Stimulated activated CD8-positive, alpha-beta memory T cell treated with anti-CD3 and anti-CD28 coated beads, Interleukin-15, amount 100 ng/mL, for 4 hours (primary cell): ENCODE data around the gene SPDYE3.
A peak's percentile ranks its signal among the peaks of the same experiment; 100 is the strongest.
"Not testable (repeated sequence)": the region's sequence is repeated elsewhere in the genome, so short reads cannot be mapped to it uniquely, and the experiment has no call there.

Experiments
- DNase-seq, 2 donors: peaks; one replicate each; pipeline ENCODE4 v3.0.0-alpha.2; 2020; ENCODE audit warnings: low read depth in 2 of 2

SPDYE3 gene

GRCh38 chr7:100307402-100307801, at the start of gene SPDYE3:
Gene SPDYE3 (plus strand): TSS chr7:100307702. CDS start chr7:100307886, 184 bp downstream.
- not testable (repeated sequence) for DNase-seq

- DNase-seq, result not testable (repeated sequence)
Measured at GRCh38 chr7:100259984-100260383, 47.5 kb upstream of the SPDYE3 start.

GRCh38 chr7:100262896-100263295, 44.6 kb upstream of the SPDYE3 start:
- not testable (repeated sequence) for DNase-seq

- not testable (repeated sequence) for DNase-seq
Measured at GRCh38 chr7:100264223-100264622, 43.3 kb upstream of the SPDYE3 start.

- DNase-seq, result not testable (repeated sequence)
Measured at GRCh38 chr7:100264669-100265165, 42.8 kb upstream of the SPDYE3 start.

GRCh38 chr7:100265851-100266250, 41.7 kb upstream of the SPDYE3 start:
- DNase-seq, result not testable (repeated sequence)

- no peak for DNase-seq
Measured at GRCh38 chr7:100266576-100267354, 40.7 kb upstream of the SPDYE3 start.

- no peak for DNase-seq
Measured at GRCh38 chr7:100267648-100268047, 39.9 kb upstream of the SPDYE3 start.

GRCh38 chr7:100268882-100269281, 38.6 kb upstream of the SPDYE3 start:
- not testable (repeated sequence) for DNase-seq

- not testable (repeated sequence) for DNase-seq
Measured at GRCh38 chr7:100269306-100270045, 38.0 kb upstream of the SPDYE3 start.

- not testable (repeated sequence) for DNase-seq
Measured at GRCh38 chr7:100270046-100270918, 37.2 kb upstream of the SPDYE3 start.

- peak; percentile 2 to 4 for DNase-seq
Measured at GRCh38 chr7:100270941-100271593, 36.4 kb upstream of the SPDYE3 start.

GRCh38 chr7:100271716-100272537, 35.6 kb upstream of the SPDYE3 start:
- DNase-seq, result peak; percentile 93 to 96

- DNase-seq, result not testable (repeated sequence)
Measured at GRCh38 chr7:100272538-100272902, 35.0 kb upstream of the SPDYE3 start.

GRCh38 chr7:100275120-100275519, 32.4 kb upstream of the SPDYE3 start:
- DNase-seq, result no peak

GRCh38 chr7:100276126-100276525, 31.4 kb upstream of the SPDYE3 start:
- DNase-seq, result not testable (repeated sequence)

GRCh38 chr7:100282069-100282608, 25.4 kb upstream of the SPDYE3 start:
- DNase-seq, result not testable (repeated sequence)

- not testable (repeated sequence) for DNase-seq
Measured at GRCh38 chr7:100283147-100283546, 24.4 kb upstream of the SPDYE3 start.

- DNase-seq, result not testable (repeated sequence)
Measured at GRCh38 chr7:100287191-100287969, 20.1 kb upstream of the SPDYE3 start.
